ENCODE results near the gene ANKRD35.
"Not testable (repeated sequence)": the region's sequence is repeated elsewhere in the genome, so short reads cannot be mapped to it uniquely, and the experiment has no call there.

ANKRD35 gene

GRCh38 chr1:145857170-145857569 lies 28.5 kb downstream of the ANKRD35 start:
- no peak for DNase-seq

- no peak for DNase-seq
These were observed 30.2 kb downstream of the ANKRD35 start for GRCh38 chr1:145855426-145855948.

DNA sequence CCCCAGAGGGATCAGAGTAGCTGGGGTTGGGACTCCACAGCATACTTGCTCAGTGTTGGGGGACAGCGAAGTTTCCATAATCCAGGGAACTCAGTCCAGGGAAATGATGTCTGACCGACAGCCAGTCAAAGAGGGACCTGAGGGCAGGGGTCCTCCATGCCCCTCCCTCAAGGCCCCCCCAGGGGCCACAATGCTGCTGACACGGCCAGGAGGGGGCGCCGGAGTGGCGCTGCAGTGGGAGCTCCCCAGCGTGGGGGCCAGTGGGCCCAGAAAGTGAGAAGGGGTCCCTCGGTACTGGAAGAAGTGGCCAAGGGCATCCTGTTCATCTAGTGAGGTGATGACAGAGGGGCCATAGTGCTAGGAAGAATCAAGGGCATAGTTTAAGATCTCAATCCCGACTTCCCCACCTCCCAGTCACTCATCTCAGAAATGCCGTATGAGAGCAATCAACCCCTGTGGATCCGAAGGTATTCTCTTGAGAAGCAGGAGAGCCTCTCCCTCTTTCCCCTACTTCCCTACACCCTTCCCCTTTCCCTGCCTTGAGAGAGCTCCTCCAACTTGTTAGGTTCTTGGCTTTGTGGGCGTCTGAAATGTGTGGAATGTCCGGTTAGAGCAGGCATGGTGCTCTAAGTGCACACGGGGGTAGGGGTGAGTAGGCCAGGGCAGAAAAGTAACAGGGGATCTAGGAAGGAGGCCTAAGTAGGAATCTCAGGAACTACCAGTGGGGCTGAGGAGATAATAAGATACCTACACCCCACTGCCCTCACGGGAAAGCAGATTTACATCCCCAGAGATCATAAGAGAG lies 36.1 kb downstream of the ANKRD35 start:
- DNase-seq, result no peak

GRCh38 chr1:145847827-145848226 lies 37.8 kb downstream of the ANKRD35 start:
- DNase-seq, result no peak

DNA sequence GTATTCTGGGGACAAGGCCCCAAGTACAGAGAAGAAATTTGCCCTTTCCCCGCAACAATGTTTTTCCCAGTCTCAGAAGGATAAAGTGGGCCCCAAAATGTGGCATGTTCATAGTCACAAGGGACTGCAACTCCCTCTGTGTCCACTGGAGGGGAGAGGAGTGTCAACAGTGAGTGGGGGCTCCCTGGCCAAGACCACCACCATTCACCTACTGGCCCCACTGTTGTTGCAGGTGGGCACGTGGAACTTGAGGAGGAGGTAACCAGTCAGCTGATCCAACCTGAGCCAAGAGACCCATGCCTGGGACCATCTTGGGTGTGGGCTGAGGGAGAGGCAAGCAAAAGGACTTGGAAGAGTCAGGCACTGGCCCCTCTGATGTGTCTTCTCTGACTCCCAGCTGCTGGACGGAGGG lies 39.5 kb downstream of the ANKRD35 start:
- no peak for DNase-seq

DNA sequence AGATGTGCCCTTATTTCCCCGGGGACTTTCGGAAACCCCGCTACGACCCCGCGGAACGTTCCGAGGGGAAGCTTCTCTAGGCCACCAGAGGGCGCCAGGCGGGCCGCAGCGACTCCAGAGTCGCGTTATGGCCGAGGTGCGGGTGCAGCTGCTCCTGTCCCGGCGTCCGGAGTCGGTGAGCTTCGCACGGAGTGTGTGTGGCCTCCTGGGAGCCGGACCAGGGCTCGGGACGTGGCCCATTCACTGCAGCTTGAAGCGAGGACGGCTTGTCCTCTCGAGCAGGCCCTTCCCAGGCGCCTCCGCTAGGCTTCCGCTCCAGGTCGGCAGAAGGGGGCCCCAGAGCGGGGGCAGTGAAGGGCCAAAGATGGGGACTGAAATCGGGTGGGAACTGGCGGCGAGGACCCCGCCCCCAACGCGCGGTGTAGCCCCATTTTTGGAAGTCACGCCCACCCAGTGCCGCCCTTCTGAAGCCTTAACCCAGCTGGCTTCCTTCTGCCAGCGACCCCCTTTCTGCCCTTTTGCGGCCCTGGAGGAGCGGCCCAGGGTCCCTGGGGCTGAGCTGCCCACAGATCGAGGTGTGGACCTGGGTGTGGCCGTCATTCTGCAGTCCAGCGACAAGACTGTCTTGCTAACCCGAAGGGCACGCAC lies 40.0 kb downstream of the ANKRD35 start, which contains the start of gene NUDT17:
Gene NUDT17, plus strand, starts transcription at position 117 of the 648 bp plus-strand sequence. Its CDS starts 11 bp downstream, at position 128.
- DNase-seq, result peak; percentile 75

DNA sequence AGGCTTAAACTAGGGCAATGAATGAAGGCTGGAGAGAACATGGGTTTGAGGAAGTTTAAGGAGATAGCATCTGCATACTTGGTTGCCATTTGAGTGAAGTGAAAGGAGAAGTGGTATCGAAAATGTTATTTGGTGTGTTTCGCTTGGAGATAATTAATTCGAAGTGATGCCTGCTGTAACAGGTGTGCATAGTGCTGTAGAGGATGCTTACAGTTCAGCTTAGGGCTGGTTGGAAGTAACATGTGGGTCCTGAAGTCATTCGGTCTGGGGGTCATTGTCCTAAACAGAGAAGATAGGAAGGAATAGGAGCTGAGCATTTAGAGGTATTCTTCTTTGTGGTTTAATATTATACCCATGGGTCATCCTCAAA lies 40.5 kb downstream of the ANKRD35 start:
- no peak for DNase-seq

DNA sequence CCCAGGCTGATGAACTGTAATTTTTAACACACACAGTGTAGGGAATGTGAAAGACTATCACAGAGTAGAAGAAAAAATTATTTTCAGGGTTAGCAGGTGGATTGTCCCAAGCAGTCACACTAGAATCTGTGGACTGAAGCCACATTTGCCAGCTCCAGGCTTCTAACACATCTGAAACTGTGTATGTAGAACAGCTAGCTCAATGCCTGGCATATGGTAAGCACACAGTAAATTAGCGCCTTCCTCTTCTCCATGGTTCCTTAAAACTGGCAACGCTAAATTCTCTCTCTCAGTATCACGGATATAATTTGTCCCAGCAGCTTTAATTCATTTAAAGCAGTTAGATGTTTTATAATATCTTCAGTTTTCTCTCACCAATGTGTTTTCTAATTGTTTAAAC lies 42.6 kb downstream of the ANKRD35 start:
- no peak for DNase-seq

- DNase-seq, result no peak
These were observed 48.0 kb downstream of the ANKRD35 start for GRCh38 chr1:145837656-145838055.

- not testable (repeated sequence) for DNase-seq
These were observed 54.9 kb downstream of the ANKRD35 start for GRCh38 chr1:145830810-145831209.

DNA sequence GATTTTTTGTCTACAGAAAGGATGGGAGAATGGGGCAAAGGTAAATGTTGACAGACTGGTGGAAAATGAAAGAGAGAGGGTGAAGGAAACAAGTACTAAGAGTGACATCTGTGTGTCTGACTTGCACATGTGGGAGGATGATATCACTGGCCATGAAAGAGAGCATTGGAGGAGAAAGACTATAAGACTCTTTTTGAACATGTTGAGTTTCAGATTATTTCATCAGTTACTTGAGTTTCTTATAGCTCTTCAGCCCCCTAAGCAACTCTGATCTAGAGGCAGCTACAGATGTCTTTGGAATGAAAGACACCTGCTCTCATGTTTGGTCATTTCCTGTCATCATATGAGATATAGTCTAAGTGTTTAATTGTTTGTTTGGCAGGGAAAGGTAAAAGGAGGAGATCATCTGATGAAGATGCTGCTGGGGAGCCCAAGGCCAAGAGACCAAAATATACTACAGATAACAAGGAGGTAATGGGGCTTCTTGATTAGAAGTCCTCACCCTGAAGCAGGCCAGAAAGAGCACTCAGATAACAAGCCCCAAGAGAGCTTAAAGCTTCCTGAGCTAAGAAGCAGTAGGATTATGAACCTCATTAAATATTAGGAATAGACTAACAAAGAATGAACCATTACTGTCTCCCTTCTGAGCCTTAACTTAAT lies 57.2 kb downstream of the ANKRD35 start:
- DNase-seq, result no peak

DNA sequence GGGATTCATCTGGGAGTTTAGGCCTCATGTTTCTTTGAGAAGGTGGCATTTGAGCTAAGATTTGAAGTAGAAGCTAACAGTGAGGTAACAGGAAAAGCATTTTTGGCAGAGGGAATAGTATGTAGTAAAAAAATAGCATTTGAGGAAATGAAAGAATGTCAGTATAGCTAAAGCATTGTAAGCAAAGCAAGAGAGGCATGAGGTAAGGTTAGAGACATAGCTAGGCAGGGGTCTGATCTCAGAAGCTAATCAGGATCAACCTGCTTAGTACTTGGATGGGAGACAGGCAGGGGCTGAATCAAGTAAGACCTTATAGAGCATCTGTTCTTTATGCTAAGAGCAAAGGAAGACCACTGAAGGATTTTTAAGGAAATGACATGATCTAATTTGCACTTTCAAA lies 57.7 kb downstream of the ANKRD35 start:
- no peak for DNase-seq

DNA sequence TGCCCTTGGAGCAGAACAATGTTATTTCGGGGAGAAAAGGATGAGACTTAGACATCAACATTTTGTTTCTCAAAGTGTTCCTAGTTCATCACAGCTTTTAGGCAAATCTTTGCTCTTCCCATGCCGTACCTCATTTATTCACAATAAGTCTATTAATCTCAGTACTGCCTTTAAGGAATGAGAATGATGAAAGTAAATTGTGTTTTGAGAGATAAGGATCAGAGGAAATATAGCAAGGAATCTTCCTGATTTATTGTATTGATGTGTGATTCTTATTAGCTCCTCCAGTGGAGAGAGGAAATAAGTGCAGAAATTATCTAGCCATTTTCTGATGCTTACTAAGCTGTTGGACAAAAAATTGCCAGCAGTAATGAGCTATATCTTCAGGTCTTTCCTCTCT lies 59.6 kb downstream of the ANKRD35 start:
- no peak for DNase-seq

GRCh38 chr1:145824499-145824842 lies 61.2 kb downstream of the ANKRD35 start:
- no peak for DNase-seq

GRCh38 chr1:145823565-145824498 lies 61.8 kb downstream of the ANKRD35 start, which contains the start of the genes POLR3C and RNF115:
Gene POLR3C, plus strand, starts transcription at chr1:145824200. Its CDS starts 1,577 bp downstream, at chr1:145825777.
Gene RNF115, minus strand, starts transcription at chr1:145824095. Its CDS starts 222 bp downstream, at chr1:145823873.
- DNase-seq, result peak; percentile 81

DNA sequence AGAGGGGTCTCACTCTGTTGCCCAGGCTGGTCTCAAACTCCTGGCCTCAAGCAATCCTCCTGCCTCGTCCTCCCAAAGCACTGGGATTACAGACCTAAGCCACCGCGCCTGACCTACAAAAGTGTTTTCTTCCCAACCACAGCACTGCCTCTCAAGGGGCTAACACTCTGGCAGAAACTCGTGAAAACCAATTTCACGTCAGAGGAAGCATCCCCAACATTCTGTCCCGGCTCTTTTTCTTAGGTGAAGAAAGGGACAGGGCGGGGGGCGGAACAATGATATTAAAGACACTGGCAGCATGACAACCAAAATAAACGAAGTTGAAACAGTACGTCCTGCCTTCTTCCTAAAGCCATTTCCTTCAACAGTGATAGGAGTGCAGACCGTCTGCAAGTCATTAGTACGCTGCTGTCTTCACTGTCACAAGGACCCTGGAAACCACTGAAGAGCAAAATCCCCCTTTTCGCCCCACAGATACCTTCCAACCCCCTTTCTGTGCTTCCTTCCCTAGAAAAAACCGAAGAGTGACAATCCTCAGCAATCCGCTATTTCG lies 62.8 kb downstream of the ANKRD35 start:
- DNase-seq, result not testable (repeated sequence)

- not testable (repeated sequence) for DNase-seq
These were observed 67.6 kb downstream of the ANKRD35 start for GRCh38 chr1:145818095-145818494.

All from T-helper 9 cell (primary cell).